B cell (primary cell): ENCODE data around the gene FNDC4. TPM values are rescaled to one million over a fixed set of nuclear protein-coding genes. Genes with fewer than 3 reads are reported as not detected.

Source experiments
- ATAC-seq: fragments of 200-7000 bp; cut with Tn5 transposase; one replicate; pipeline ENCODE4 v1.10.0; 2021; ENCODE audit warnings: low read depth, mild to moderate bottlenecking, moderate number of reproducible peaks, moderate library complexity
- CTCF ChIA-PET: fragments of 350-600 bp; sonication (Branson Sonifier 250); formaldehyde crosslinking; loops from one replicate; lab custom pipeline; 2021; ENCODE audit warnings: antibody characterized with exemption, inconsistent platforms; lab: Charles Lee
- POLR2A ChIA-PET: fragments of 350-600 bp; sonication (Branson Sonifier 250); formaldehyde crosslinking; loops from one replicate; lab custom pipeline; 2021; ENCODE audit warnings: antibody characterized with exemption; lab: Charles Lee
- DNase-seq: peaks from one replicate; pipeline ENCODE4 v3.0.0; 2013
- H2AFZ ChIP-seq: 2 replicates; pipeline ENCODE4 v1.6.1; 2012; ENCODE audit warnings: mild to moderate bottlenecking, low read depth, low read length; ENCODE audit not compliant: insufficient read depth, poor library complexity, severe bottlenecking
- H3K27ac ChIP-seq, 2 donors: 1 replicate in 1 of 2; 2 replicates in 1 of 2; pipeline ENCODE4 v1.5.1; 2012 to 2013; ENCODE audit warnings: low read length in 2 of 2, mild to moderate bottlenecking in 2 of 2, moderate library complexity in 1 of 2
- H3K27me3 ChIP-seq, 4 experiments: fragments of 200-600 bp in 1 of 4; sonication (generic) in 1 of 4; replicated peaks in 1 of 4; 1 replicate in 2 of 4; 2 replicates in 2 of 4; pipeline versions ENCODE4 v1.6.1 to v1.7.0; 2013 to 2016; ENCODE audit warnings: low read length in 3 of 4, mild to moderate bottlenecking in 2 of 4, mixed read lengths in 1 of 4, moderate library complexity in 1 of 4; ENCODE audit not compliant: insufficient read depth in 4 of 4, control insufficient read depth in 3 of 4; ENCODE audit errors: control extremely low read depth in 1 of 4
- H3K36me3 ChIP-seq, 2 experiments: replicated peaks in 1 of 2; 1 replicate in 1 of 2; 2 replicates in 1 of 2; pipeline versions ENCODE4 v1.6.1 to v1.7.1; 2013; ENCODE audit warnings: low read length in 1 of 2; ENCODE audit not compliant: insufficient read depth in 2 of 2, control insufficient read depth in 1 of 2; ENCODE audit errors: control extremely low read depth in 1 of 2, extremely low read depth in 1 of 2
- H3K4me1 ChIP-seq, 2 donors: fragments of 200-600 bp in 1 of 2; sonication (generic) in 1 of 2; 1 replicate in 1 of 2; 2 replicates in 1 of 2; pipeline versions ENCODE4 v1.5.1 to v1.6.1; 2013 to 2017; ENCODE audit warnings: low read length in 2 of 2; ENCODE audit not compliant: control insufficient read depth in 2 of 2, insufficient read depth in 2 of 2
- H3K4me2 ChIP-seq: replicated peaks from 2 replicates; pipeline ENCODE3; 2012; ENCODE audit warnings: mild to moderate bottlenecking, low read depth, low read length; ENCODE audit not compliant: poor library complexity, severe bottlenecking
- H3K4me3 ChIP-seq, 5 experiments: fragments of 200-600 bp in 1 of 5; sonication (generic) in 1 of 5; 1 replicate in 3 of 5; 2 replicates in 2 of 5; pipeline versions ENCODE4 v1.5.1 to v1.7.0; 2011 to 2016; ENCODE audit warnings: low read length in 4 of 5, mild to moderate bottlenecking in 4 of 5, low read depth in 2 of 5, control low read depth in 1 of 5, moderate library complexity in 1 of 5; ENCODE audit not compliant: insufficient read depth in 1 of 5; ENCODE audit errors: control extremely low read depth in 1 of 5, extremely low read depth in 1 of 5
- H3K79me2 ChIP-seq: fragments of 200-600 bp; sonication (generic); one replicate; pipeline ENCODE4 v1.6.0; 2016; ENCODE audit warnings: low read length; ENCODE audit not compliant: control insufficient read depth, insufficient read depth
- H3K9ac ChIP-seq: fragments of 200-600 bp; sonication (generic); 2 replicates; pipeline ENCODE4 v1.6.1; 2017; ENCODE audit warnings: mild to moderate bottlenecking, low read length, moderate library complexity
- H3K9me3 ChIP-seq, 3 donors: one replicate each; pipeline versions ENCODE4 v1.6.1 to v1.7.1; 2013; ENCODE audit warnings: low read length in 2 of 3; ENCODE audit not compliant: control insufficient read depth in 2 of 3, insufficient read depth in 1 of 3; ENCODE audit errors: control extremely low read depth in 1 of 3
- H4K20me1 ChIP-seq: 2 replicates; pipeline ENCODE4 v1.6.0; 2012; ENCODE audit warnings: mild to moderate bottlenecking, low read length; ENCODE audit not compliant: insufficient read depth, control insufficient read depth, poor library complexity, severe bottlenecking
- H3K27ac Mint-ChIP-seq: one replicate; pipeline ENCODE4 v1.8.0; 2021; ENCODE audit warnings: mixed read lengths
- H3K27me3 Mint-ChIP-seq: one replicate; pipeline ENCODE4 v1.8.0; 2021; ENCODE audit warnings: mixed read lengths
- H3K4me1 Mint-ChIP-seq: one replicate; pipeline ENCODE4 v1.8.0; 2021; ENCODE audit warnings: mixed read lengths
- H3K4me3 Mint-ChIP-seq: one replicate; pipeline ENCODE4 v1.8.0; 2021; ENCODE audit warnings: mixed read lengths
- H3K9me3 Mint-ChIP-seq: one replicate; pipeline ENCODE4 v1.8.0; 2022; ENCODE audit warnings: mixed read lengths; ENCODE audit not compliant: insufficient read depth
- CTCF ChIP-seq: fragments of 200-600 bp; IDR thresholded peaks from one replicate; pipeline ENCODE4 v1.8.0; 2022; ENCODE audit warnings: antibody characterized with exemption, mild to moderate bottlenecking
- EZH2 ChIP-seq: IDR thresholded peaks from 2 replicates; pipeline ENCODE4 v1.6.1; 2012; ENCODE audit warnings: borderline replicate concordance, low read depth, mild to moderate bottlenecking, moderate library complexity, low read length; ENCODE audit not compliant: insufficient read depth, poor library complexity, severe bottlenecking
- WGBS: methylation state at CpG from one replicate; pipeline ENCODE4 v1.1.5; 2013; ENCODE audit warnings: missing lambda C conversion rate; ENCODE audit not compliant: insufficient coverage; 5-methylcytosine and 5-hydroxymethylcytosine counted together
- intact Hi-C: fragments of 100-400 bp; cut with micrococcal nuclease; formaldehyde crosslinking; loops from one replicate; pipeline ENCODE4 v1.10.0; 2022
- polyA plus RNA-seq: library from polyadenylated mRNA; depleted of rRNA; stranded (reverse); fragments of >200 nt; gene quantifications from 2 replicates; pipeline ENCODE4 v1.2.3, GENCODE V29; 2012
- total RNA-seq, 2 donors: library from RNA; stranded (reverse); fragments of 120-200 nt in 1 of 2; gene quantifications; 1 replicate in 1 of 2; 2 replicates in 1 of 2; pipeline versions ENCODE4 v1.2.3 to v1.2.4, GENCODE V29; 2013 to 2022

The FNDC4 gene
- total and polyA plus RNA-seq, 2 donors (not counting 1 experiment from before 2014, with no cell fraction given) = 0.31 TPM; not detected in 1

GRCh38 chr2:27489498-27490397, 5.3 kb downstream of the FNDC4 start, which contains the start of gene IFT172:
TSS of gene IFT172 (minus strand) at chr2:27489743. CDS start at chr2:27489653, 90 bp downstream.
- peak within 1 kb of the TSS; percentile 92 for H3K4me3 Mint-ChIP-seq
- H3K4me3 ChIP-seq = peak within 1 kb of the TSS; percentile 57 to 79 (median 59)
- POLR2A ChIA-PET = interaction anchor here (1.3 kb wide), 1 partner anchor 93 kb away, joined by 3 read pairs; the partner anchor contains the start of gene ZNF512

More at GRCh38 chr2:27489498-27490397, 5.3 kb downstream of the FNDC4 start, which contains the start of gene IFT172:
- DNase-seq (peak; percentile 100), ATAC-seq (peak; percentile 97)
- CTCF ChIA-PET = no interaction called here
- intact Hi-C loops = loop anchor here (1.0 to 5.0 kb wide), 9 partner anchors 47 to 705 kb away; partner anchors contain the start of genes EIF2B4, KRTCAP3, NRBP1 and PPM1G
- Mint-ChIP-seq H3K9me3 (no peaks in the 10 kb centered on the region), H3K27me3 (peaks cover 17% of the 10 kb centered on the region), H3K27ac (peak within 1 kb of the TSS; percentile 93), H3K4me1 (peaks cover 27% of the 10 kb centered on the region)
- 3% methylated on average over 34 of the region's 43 CpGs for WGBS
- no peaks in the 10 kb centered on the region for H3K36me3 ChIP-seq
- TF ChIP-seq CTCF = no peak
- TF ChIP-seq EZH2 = no peak
- peaks cover 0 to 20% (median 10%) of the 10 kb centered on the region in 4 experiments for H3K27me3 ChIP-seq
- H3K4me2 ChIP-seq = peak within 1 kb of the TSS; percentile 83
- H3K27ac ChIP-seq = peak within 1 kb of the TSS; percentile 60 to 84
- H3K9ac ChIP-seq = peak within 1 kb of the TSS; percentile 73
- H3K79me2 ChIP-seq = no peaks in the 10 kb centered on the region
- no peaks in the 10 kb centered on the region for H4K20me1 ChIP-seq
- H3K9me3 ChIP-seq = peaks cover 0 to 6% (median 0%) of the 10 kb centered on the region in 3 donors
- peak within 1 kb of the TSS; percentile 73 for H2AFZ ChIP-seq
- H3K4me1 ChIP-seq = peaks cover 19 to 21% of the 10 kb centered on the region in 2 donors
